HFF-Myc (cell line): Measurements from ENCODE around the gene ZCCHC13.

Experiments used
- DNase-seq: peaks from one replicate; pipeline ENCODE4 v3.0.0-alpha.2; 2011; ENCODE audit warnings: low read depth; ENCODE audit errors: extremely low read depth
- H3K4me3 ChIP-seq: replicated peaks from 2 replicates; pipeline ENCODE4 v1.5.1; 2011; ENCODE audit warnings: low read depth, mild to moderate bottlenecking, control low read depth, low read length
- CTCF ChIP-seq: IDR thresholded peaks from 2 replicates; pipeline ENCODE4 v1.5.1; 2012; ENCODE audit warnings: mild to moderate bottlenecking, low read depth, low read length, control low read depth; ENCODE audit errors: missing control alignments

The ZCCHC13 gene

GRCh38 chrX:74291964-74292807, 11.8 kb upstream of the ZCCHC13 start:
- H3K4me3 ChIP-seq: peak overlapping the region; percentile 72
- peak; percentile 40 for DNase-seq
- TF ChIP-seq CTCF: peak; percentile 15

- DNase-seq: no peak
- H3K4me3 ChIP-seq: peak overlapping the region; percentile 72
- no peak for TF ChIP-seq CTCF
These were observed 11.2 kb upstream of the ZCCHC13 start for GRCh38 chrX:74292808-74293123.

GRCh38 chrX:74293343-74293946, 10.5 kb upstream of the ZCCHC13 start:
- DNase-seq: no peak
- H3K4me3 ChIP-seq: peak overlapping the region; percentile 72
- TF ChIP-seq CTCF: no peak

- no peak for DNase-seq
- no peak for TF ChIP-seq CTCF
- no peak overlapping the region for H3K4me3 ChIP-seq
These were observed 8.9 kb upstream of the ZCCHC13 start for GRCh38 chrX:74295101-74295500.

- no peak for TF ChIP-seq CTCF
- no peak overlapping the region for H3K4me3 ChIP-seq
- no peak for DNase-seq
These were observed 6.2 kb upstream of the ZCCHC13 start for GRCh38 chrX:74297766-74298165.

GRCh38 chrX:74300869-74301268, 3.1 kb upstream of the ZCCHC13 start:
- DNase-seq: no peak
- no peak overlapping the region for H3K4me3 ChIP-seq
- TF ChIP-seq CTCF: no peak
